K562 (cell line): ENCODE results near the gene TBL1Y. TPM values are rescaled to one million over a fixed set of nuclear protein-coding genes. Genes with fewer than 3 reads are reported as not detected.

Experiments used
- ATAC-seq: fragments of 200-7000 bp; cut with Tn5 transposase; 3 replicates; pipeline ENCODE4 v1.9.1; 2020; ENCODE audit warnings: moderate library complexity
- BruUV-seq: library from RNA; stranded (reverse); fragments of 400-500 nt; replicated peaks from 2 replicates; lab custom pipeline; 2021; lab: Mats Ljungman, UMichigan
- CTCF ChIA-PET: fragments of 300-600 bp; formaldehyde crosslinking; extraction: SDS; loops from one replicate; lab custom pipeline; 2021; ENCODE audit warnings: low intra/inter-chr PET ratio; lab: Yijun Ruan, JAX
- POLR2A ChIA-PET: fragments of 300-600, 350-650 bp; sonication (Branson Sonifier 250); formaldehyde crosslinking; extraction: SDS; loops from one replicate; lab custom pipeline; 2021; ENCODE audit warnings: antibody characterized with exemption, inconsistent platforms; lab: Yijun Ruan, JAX
- DNase-seq, 4 experiments: peaks; one replicate each; pipeline versions ENCODE4 v3.0.0 to v3.0.0-alpha.2; 2011 to 2018; ENCODE audit warnings: low spot score in 3 of 4, mixed read lengths in 3 of 4; ENCODE audit errors: extremely low read depth in 1 of 4
- FAIRE-seq: peaks from 2 replicates; lab custom pipeline; 2011; peaks lifted over from hg19 to GRCh38; lab: Jason Lieb, UNC
- H2AFZ ChIP-seq: 2 replicates; pipeline ENCODE4 v1.6.0; 2011; ENCODE audit warnings: low read depth, low read length, control low read depth, inconsistent platforms
- H3K27ac ChIP-seq: fragments of 200-600 bp; 3 replicates; pipeline ENCODE4 v1.8.0; 2011; ENCODE audit warnings: low read depth, mild to moderate bottlenecking, control low read depth, inconsistent platforms, low read length, moderate library complexity, mixed read lengths; ENCODE audit errors: extremely low read depth
- H3K27me3 ChIP-seq, 2 experiments: fragments of 300-600 bp in 1 of 2; 2 replicates in 1 of 2; 3 replicates in 1 of 2; pipeline versions ENCODE4 v1.6.0 to v1.8.0; 2011; ENCODE audit warnings: inconsistent platforms in 2 of 2, low read length in 2 of 2, mild to moderate bottlenecking in 1 of 2, mixed read lengths in 1 of 2, moderate library complexity in 1 of 2; ENCODE audit not compliant: control insufficient read depth in 2 of 2, insufficient read depth in 2 of 2
- H3K36me3 ChIP-seq: fragments of 300-600 bp; 3 replicates; pipeline ENCODE4 v1.8.0; 2011; ENCODE audit warnings: mild to moderate bottlenecking, low read length, inconsistent platforms; ENCODE audit not compliant: control insufficient read depth, insufficient read depth
- H3K4me1 ChIP-seq, 2 experiments: fragments of 200-600 bp in 1 of 2; replicated peaks in 1 of 2; 2 replicates in 1 of 2; 3 replicates in 1 of 2; pipeline versions ENCODE4 v1.5.1 to v1.8.0; 2011; ENCODE audit warnings: inconsistent platforms in 2 of 2, low read length in 2 of 2, mild to moderate bottlenecking in 1 of 2, mixed read lengths in 1 of 2, moderate library complexity in 1 of 2; ENCODE audit not compliant: control insufficient read depth in 2 of 2, insufficient read depth in 2 of 2
- H3K4me2 ChIP-seq: 2 replicates; pipeline ENCODE4 v1.6.1; 2011; ENCODE audit warnings: low read length, control low read depth, inconsistent platforms, mixed read lengths; ENCODE audit not compliant: insufficient read depth
- H3K4me3 ChIP-seq: fragments of 200-600 bp; sonication (generic), shearing (Covaris generic); 2 replicates; pipeline ENCODE4 v1.5.1; 2016; ENCODE audit warnings: control low read depth, inconsistent platforms
- H3K79me2 ChIP-seq: fragments of 200-600 bp; 3 replicates; pipeline ENCODE4 v1.8.0; 2011; ENCODE audit warnings: low read length, inconsistent platforms; ENCODE audit not compliant: control insufficient read depth, insufficient read depth
- H3K9ac ChIP-seq, 2 experiments: 2 replicates each; pipeline versions ENCODE4 v1.6.0 to v1.6.1; 2011; ENCODE audit warnings: low read depth in 2 of 2, low read length in 2 of 2, control low read depth in 1 of 2, inconsistent platforms in 1 of 2, mild to moderate bottlenecking in 1 of 2, mixed read lengths in 1 of 2; ENCODE audit not compliant: insufficient read depth in 1 of 2
- H3K9me1 ChIP-seq: one replicate; pipeline ENCODE4 v1.6.0; 2011; ENCODE audit warnings: inconsistent platforms, mild to moderate bottlenecking, low read length, moderate library complexity; ENCODE audit not compliant: control insufficient read depth, insufficient read depth
- H3K9me3 ChIP-seq: replicated peaks from 2 replicates; pipeline ENCODE4 v1.5.1; 2011; ENCODE audit warnings: low read depth, low read length, inconsistent platforms; ENCODE audit not compliant: control insufficient read depth, insufficient read depth
- H4K20me1 ChIP-seq: replicated peaks from 2 replicates; pipeline ENCODE4 v1.6.1; 2011; ENCODE audit warnings: low read length, inconsistent platforms, mixed read lengths; ENCODE audit not compliant: control insufficient read depth, insufficient read depth
- COPS2 ChIP-seq: fragments of 450-650 bp; conservative IDR thresholded peaks from 2 replicates; pipeline ENCODE4 v1.6.1; 2016; ENCODE audit warnings: mild to moderate bottlenecking, moderate library complexity
- CREM ChIP-seq: IDR thresholded peaks from 2 replicates; pipeline ENCODE4 v1.6.1; 2014; ENCODE audit warnings: antibody characterized with exemption, low read depth
- FOXP4 ChIP-seq: sonication (generic); formaldehyde crosslinking; IDR thresholded peaks from 2 replicates; pipeline ENCODE4 v1.8.0; 2022; ENCODE audit warnings: mild to moderate bottlenecking, missing genetic modification reagents, borderline replicate concordance
- NFIX ChIP-seq: fragments of 250-450 bp; sonication (Bioruptor Pico); IDR thresholded peaks from 2 replicates; pipeline ENCODE4 v1.4.0; 2020; ENCODE audit warnings: low read depth, mild to moderate bottlenecking, moderate library complexity
- NFRKB ChIP-seq: fragments of 450-650 bp; IDR thresholded peaks from 2 replicates; pipeline ENCODE4 v1.6.1; 2016; ENCODE audit warnings: low read depth
- PHB2 ChIP-seq: fragments of 450-650 bp; IDR thresholded peaks from 2 replicates; pipeline ENCODE4 v1.6.1; 2017; ENCODE audit warnings: low read depth
- POLR2AphosphoS2 ChIP-seq: IDR thresholded peaks from 2 replicates; pipeline ENCODE4 v1.6.1; 2012; ENCODE audit warnings: low read length, improper control_type of control experiment
- POLR2G ChIP-seq: fragments of 200-400 bp; formaldehyde crosslinking; IDR thresholded peaks from 2 replicates; pipeline ENCODE4 v1.6.1; 2017; ENCODE audit warnings: low read depth, mild to moderate bottlenecking, antibody characterized with exemption, low read length, moderate library complexity
- TEAD4 ChIP-seq, 2 experiments: sonication (generic) in 1 of 2; formaldehyde crosslinking in 1 of 2; IDR thresholded peaks; 2 replicates each; pipeline versions ENCODE4 v1.6.1 to v1.8.0; 2012 to 2022; ENCODE audit warnings: borderline replicate concordance in 1 of 2, inconsistent platforms in 1 of 2, low read length in 1 of 2, mild to moderate bottlenecking in 1 of 2, missing genetic modification reagents in 1 of 2
- WGBS: fragments of 100-300 bp; shearing (Covaris generic); methylation state at CpG from one replicate; pipeline ENCODE4 v1.1.6; 2016; ENCODE audit warnings: low coverage, mixed read lengths; ENCODE audit not compliant: insufficient coverage; ENCODE audit errors: missing lambda C conversion rate; 5-methylcytosine and 5-hydroxymethylcytosine counted together
- in situ Hi-C: fragments of 300-500 bp; cut with MboI; formaldehyde crosslinking; loops from 4 replicates; pipeline ENCODE4 v1.15.0; 2018; ENCODE audit warnings: inconsistent platforms, mixed read lengths
- intact Hi-C: fragments of 100-400 bp; cut with micrococcal nuclease; formaldehyde crosslinking; loops from 2 replicates; pipeline ENCODE4 v1.14.2; 2022
- polyA plus RNA-seq, 8 experiments: library from polyadenylated mRNA; depleted of rRNA in 4 of 8; stranded (reverse) in 5 of 8; unstranded in 3 of 8; fragments of >200 nt; fragmentation: Nextera tagmentation in 2 of 8; fragmentation: Illumina TruSeq in 1 of 8; extraction: Ambion mirVana in 2 of 8; extraction: Trizol in 1 of 8; gene quantifications; 2 replicates each; pipeline versions ENCODE4 v1.2.1 to v1.2.3, GENCODE V29; 2011 to 2014; ENCODE audit warnings: inconsistent platforms in 1 of 8, missing spikeins in 1 of 8
- total RNA-seq, 7 experiments: library from RNA; depleted of rRNA in 6 of 7; stranded (reverse); fragments of >200 nt in 6 of 7; fragmentation: Illumina TruSeq in 2 of 7; extraction: Trizol in 2 of 7; gene quantifications; 2 replicates each; pipeline versions ENCODE4 v1.2.1 to v1.2.3, GENCODE V29; 2011 to 2021; ENCODE audit warnings: low replicate concordance in 1 of 7
- TF ChIP-seq, protein P1 (sequence below): fragments of 450-650 bp; IDR thresholded peaks from 2 replicates; pipeline ENCODE4 v1.7.1; 2018; ENCODE audit warnings: mild to moderate bottlenecking, low read depth; ENCODE audit not compliant: partially characterized antibody
- TF ChIP-seq, protein P2 (sequence below): fragments of 200-400 bp; formaldehyde crosslinking; IDR thresholded peaks from 2 replicates; pipeline ENCODE4 v1.6.1; 2017; ENCODE audit warnings: mild to moderate bottlenecking, low read depth, low read length, moderate library complexity
- TF ChIP-seq, protein P3 (sequence below): fragments of 450-650 bp; IDR thresholded peaks from 2 replicates; pipeline ENCODE4 v1.6.1; 2017; ENCODE audit warnings: mild to moderate bottlenecking, moderate library complexity
- TF ChIP-seq, protein P4 (sequence below): fragments of 250-450 bp; sonication (Bioruptor Pico); IDR thresholded peaks from 2 replicates; pipeline ENCODE4 v1.8.0; 2022; ENCODE audit warnings: moderate library complexity, mild to moderate bottlenecking, inconsistent platforms

Gene TBL1Y
- total and polyA plus RNA-seq, 9 of the 15 experiments (the other 6 are each of a cell fraction or from before 2014, with no cell fraction given), result not detected

- TF ChIP-seq NFRKB (no peak), CREM (no peak), TEAD4 (IDR thresholded peaks at IDR 0.05; ENCODE audit: low read length) (no peak), TEAD4 (CRISPR knock-in tag; IDR thresholded peaks at IDR 0.05; ENCODE audit: borderline replicate concordance) (no peak), POLR2G (no peak), COPS2 (no peak), NFIX (CRISPR knock-in tag) (no peak), POLR2AphosphoS2 (no peak), FOXP4 (CRISPR knock-in tag) (no peak), PHB2 (no peak)
- TF ChIP-seq, protein P1, sequence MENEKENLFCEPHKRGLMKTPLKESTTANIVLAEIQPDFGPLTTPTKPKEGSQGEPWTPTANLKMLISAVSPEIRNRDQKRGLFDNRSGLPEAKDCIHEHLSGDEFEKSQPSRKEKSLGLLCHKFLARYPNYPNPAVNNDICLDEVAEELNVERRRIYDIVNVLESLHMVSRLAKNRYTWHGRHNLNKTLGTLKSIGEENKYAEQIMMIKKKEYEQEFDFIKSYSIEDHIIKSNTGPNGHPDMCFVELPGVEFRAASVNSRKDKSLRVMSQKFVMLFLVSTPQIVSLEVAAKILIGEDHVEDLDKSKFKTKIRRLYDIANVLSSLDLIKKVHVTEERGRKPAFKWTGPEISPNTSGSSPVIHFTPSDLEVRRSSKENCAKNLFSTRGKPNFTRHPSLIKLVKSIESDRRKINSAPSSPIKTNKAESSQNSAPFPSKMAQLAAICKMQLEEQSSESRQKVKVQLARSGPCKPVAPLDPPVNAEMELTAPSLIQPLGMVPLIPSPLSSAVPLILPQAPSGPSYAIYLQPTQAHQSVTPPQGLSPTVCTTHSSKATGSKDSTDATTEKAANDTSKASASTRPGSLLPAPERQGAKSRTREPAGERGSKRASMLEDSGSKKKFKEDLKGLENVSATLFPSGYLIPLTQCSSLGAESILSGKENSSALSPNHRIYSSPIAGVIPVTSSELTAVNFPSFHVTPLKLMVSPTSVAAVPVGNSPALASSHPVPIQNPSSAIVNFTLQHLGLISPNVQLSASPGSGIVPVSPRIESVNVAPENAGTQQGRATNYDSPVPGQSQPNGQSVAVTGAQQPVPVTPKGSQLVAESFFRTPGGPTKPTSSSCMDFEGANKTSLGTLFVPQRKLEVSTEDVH, result no peak
- TF ChIP-seq, protein P2, sequence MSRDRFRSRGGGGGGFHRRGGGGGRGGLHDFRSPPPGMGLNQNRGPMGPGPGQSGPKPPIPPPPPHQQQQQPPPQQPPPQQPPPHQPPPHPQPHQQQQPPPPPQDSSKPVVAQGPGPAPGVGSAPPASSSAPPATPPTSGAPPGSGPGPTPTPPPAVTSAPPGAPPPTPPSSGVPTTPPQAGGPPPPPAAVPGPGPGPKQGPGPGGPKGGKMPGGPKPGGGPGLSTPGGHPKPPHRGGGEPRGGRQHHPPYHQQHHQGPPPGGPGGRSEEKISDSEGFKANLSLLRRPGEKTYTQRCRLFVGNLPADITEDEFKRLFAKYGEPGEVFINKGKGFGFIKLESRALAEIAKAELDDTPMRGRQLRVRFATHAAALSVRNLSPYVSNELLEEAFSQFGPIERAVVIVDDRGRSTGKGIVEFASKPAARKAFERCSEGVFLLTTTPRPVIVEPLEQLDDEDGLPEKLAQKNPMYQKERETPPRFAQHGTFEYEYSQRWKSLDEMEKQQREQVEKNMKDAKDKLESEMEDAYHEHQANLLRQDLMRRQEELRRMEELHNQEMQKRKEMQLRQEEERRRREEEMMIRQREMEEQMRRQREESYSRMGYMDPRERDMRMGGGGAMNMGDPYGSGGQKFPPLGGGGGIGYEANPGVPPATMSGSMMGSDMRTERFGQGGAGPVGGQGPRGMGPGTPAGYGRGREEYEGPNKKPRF, result no peak
- TF ChIP-seq, protein P3, sequence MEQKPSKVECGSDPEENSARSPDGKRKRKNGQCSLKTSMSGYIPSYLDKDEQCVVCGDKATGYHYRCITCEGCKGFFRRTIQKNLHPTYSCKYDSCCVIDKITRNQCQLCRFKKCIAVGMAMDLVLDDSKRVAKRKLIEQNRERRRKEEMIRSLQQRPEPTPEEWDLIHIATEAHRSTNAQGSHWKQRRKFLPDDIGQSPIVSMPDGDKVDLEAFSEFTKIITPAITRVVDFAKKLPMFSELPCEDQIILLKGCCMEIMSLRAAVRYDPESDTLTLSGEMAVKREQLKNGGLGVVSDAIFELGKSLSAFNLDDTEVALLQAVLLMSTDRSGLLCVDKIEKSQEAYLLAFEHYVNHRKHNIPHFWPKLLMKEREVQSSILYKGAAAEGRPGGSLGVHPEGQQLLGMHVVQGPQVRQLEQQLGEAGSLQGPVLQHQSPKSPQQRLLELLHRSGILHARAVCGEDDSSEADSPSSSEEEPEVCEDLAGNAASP, result no peak
- TF ChIP-seq, protein P4, sequence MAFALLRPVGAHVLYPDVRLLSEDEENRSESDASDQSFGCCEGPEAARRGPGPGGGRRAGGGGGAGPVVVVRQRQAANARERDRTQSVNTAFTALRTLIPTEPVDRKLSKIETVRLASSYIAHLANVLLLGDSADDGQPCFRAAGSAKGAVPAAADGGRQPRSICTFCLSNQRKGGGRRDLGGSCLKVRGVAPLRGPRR (CRISPR knock-in tag), result no peak
- BruUV-seq, result no TSS peak
- no peak for FAIRE-seq
- Histone ChIP-seq H2AFZ (no peak overlapping the region), H3K4me3 (no peak overlapping the region), H3K9me1 (no peaks in the 10 kb centered on the region), H3K27me3 (no peaks in the 10 kb centered on the region), H3K36me3 (no peaks in the 10 kb centered on the region), H3K4me1 (no peaks in the 10 kb centered on the region), H3K4me2 (no peak overlapping the region), H4K20me1 (no peaks in the 10 kb centered on the region), H3K9me3 (no peaks in the 10 kb centered on the region), H3K27ac (no peak overlapping the region), H3K9ac (no peak overlapping the region), H3K79me2 (no peaks in the 10 kb centered on the region)
- ChIA-PET CTCF (no interaction called here), POLR2A (no interaction called here)
- intact Hi-C loops, result no loop called here
- ATAC-seq, result no peak
- no CpG with 5 or more reads among the region's 4 CpGs for WGBS
- no peak for DNase-seq
- in situ Hi-C loops, result no loop called here
These were observed 64.5 kb downstream of the TBL1Y start for GRCh38 chrY:6974971-6975370.
